ENCODE results near the gene ATP5F1D. TPM values are rescaled to one million over a fixed set of nuclear protein-coding genes. Genes with fewer than 3 reads are reported as not detected.

Gene ATP5F1D
- total RNA-seq, 1 donor from 2014 or later, result 116 TPM

GRCh38 chr19:1251330-1252220, 10.0 kb downstream of the ATP5F1D start:
- Histone ChIP-seq H3K9me3 (no peaks in the 10 kb centered on the region), H3K4me3 (peak overlapping the region; percentile 77), H3K27ac (peak overlapping the region; percentile 98), H3K36me3 (peaks cover 40% of the 10 kb centered on the region), H3K27me3 (ENCODE audit: low read depth) (no peaks in the 10 kb centered on the region), H3K4me1 (peaks cover 55% of the 10 kb centered on the region)
- intact Hi-C loops (cut with DNase I), result no loop called here
- DNase-seq (peak; percentile 93), ATAC-seq (no peak)
- TF ChIP-seq CTCF (IDR thresholded peaks at IDR 0.05), result no peak

- peaks cover 47% of the 10 kb centered on the region for H3K36me3 ChIP-seq
Measured at GRCh38 chr19:1252221-1252820, 10.8 kb downstream of the ATP5F1D start.

GRCh38 chr19:1252821-1253513, 11.4 kb downstream of the ATP5F1D start:
- Histone ChIP-seq H3K36me3 (peaks cover 53% of the 10 kb centered on the region), H3K4me3 (peak overlapping the region; percentile 77), H3K27ac (peak overlapping the region; percentile 98), H3K4me1 (peaks cover 57% of the 10 kb centered on the region), H3K27me3 (ENCODE audit: low read depth) (no peaks in the 10 kb centered on the region), H3K9me3 (no peaks in the 10 kb centered on the region)
- DNase-seq (peak; percentile 95), ATAC-seq (peak; percentile 61 to 66)
- TF ChIP-seq CTCF (IDR thresholded peaks at IDR 0.05), result peak; percentile 22
- intact Hi-C loops (cut with DNase I), result no loop called here

More at GRCh38 chr19:1252221-1252820, 10.8 kb downstream of the ATP5F1D start:
- Histone ChIP-seq H3K4me3 (peak overlapping the region; percentile 77), H3K9me3 (no peaks in the 10 kb centered on the region), H3K27me3 (ENCODE audit: low read depth) (no peaks in the 10 kb centered on the region), H3K27ac (peak overlapping the region; percentile 98), H3K4me1 (peaks cover 57% of the 10 kb centered on the region)
- intact Hi-C loops (cut with DNase I), result no loop called here
- no peak for TF ChIP-seq CTCF (IDR thresholded peaks at IDR 0.05)
- ATAC-seq (peak; percentile 58 to 61), DNase-seq (peak; percentile 95)

- TF ChIP-seq CTCF (IDR thresholded peaks at IDR 0.05), result no peak
- peak overlapping the region; percentile 77 for H3K4me3 ChIP-seq
- peaks cover 60% of the 10 kb centered on the region for H3K4me1 ChIP-seq
- H3K9me3 ChIP-seq, result no peaks in the 10 kb centered on the region
- peak overlapping the region; percentile 98 for H3K27ac ChIP-seq
- intact Hi-C loops (cut with DNase I), result no loop called here
- H3K27me3 ChIP-seq (ENCODE audit: low read depth), result no peaks in the 10 kb centered on the region
- ATAC-seq (peak in 1 of 2 donors; percentile 3), DNase-seq (no peak)
- H3K36me3 ChIP-seq, result peaks cover 56% of the 10 kb centered on the region
Measured at GRCh38 chr19:1253514-1254080, 12.0 kb downstream of the ATP5F1D start.

- ATAC-seq (no peak), DNase-seq (peak; percentile 62)
- TF ChIP-seq CTCF (IDR thresholded peaks at IDR 0.05), result no peak
- Histone ChIP-seq H3K27ac (peak overlapping the region; percentile 98), H3K4me3 (peak overlapping the region; percentile 77), H3K4me1 (peaks cover 65% of the 10 kb centered on the region), H3K9me3 (no peaks in the 10 kb centered on the region), H3K27me3 (ENCODE audit: low read depth) (no peaks in the 10 kb centered on the region), H3K36me3 (peaks cover 56% of the 10 kb centered on the region)
- intact Hi-C loops (cut with DNase I), result no loop called here
Measured at GRCh38 chr19:1254081-1254527, 12.6 kb downstream of the ATP5F1D start.

All from lower lobe of right lung (tissue), 2 donors.